IMR-90 (cell line): Measurements from ENCODE around the gene CCDC88C. TPM values are rescaled to one million over a fixed set of nuclear protein-coding genes. Genes with fewer than 3 reads are reported as not detected.

Source experiments
- ATAC-seq: fragments of 200-7000 bp; cut with Tn5 transposase; 2 replicates; pipeline ENCODE4 v1.9.1; 2020; ENCODE audit warnings: low read depth, mild to moderate bottlenecking, moderate library complexity
- BruUV-seq: library from RNA; stranded (reverse); fragments of 400-500 nt; replicated peaks from 2 replicates; lab custom pipeline; 2021; lab: Mats Ljungman, UMichigan
- CTCF ChIA-PET: fragments of 300-600 bp; formaldehyde crosslinking; extraction: SDS; loops from one replicate; lab custom pipeline; 2021; ENCODE audit warnings: antibody characterized with exemption; lab: Yijun Ruan, JAX
- POLR2A ChIA-PET: fragments of 300-600 bp; sonication (Branson Sonifier 250); formaldehyde crosslinking; loops from one replicate; lab custom pipeline; 2022; ENCODE audit warnings: antibody characterized with exemption; ENCODE audit not compliant: unreplicated experiment; lab: Charles Lee
- DNase-seq: peaks from one replicate; pipeline ENCODE4 v3.0.0; 2013
- H2AFZ ChIP-seq: replicated peaks from 2 replicates; pipeline ENCODE3; 2013; ENCODE audit warnings: low read length, mild to moderate bottlenecking; ENCODE audit not compliant: poor library complexity
- H2AK5ac ChIP-seq: 2 replicates; pipeline ENCODE4 v1.6.1; 2013; ENCODE audit warnings: low read depth, low read length, inconsistent platforms
- H2AK9ac ChIP-seq: replicated peaks from 2 replicates; pipeline ENCODE3; 2013; ENCODE audit warnings: mild to moderate bottlenecking, low read depth, low read length, moderate library complexity; ENCODE audit not compliant: poor library complexity
- H2BK120ac ChIP-seq: 2 replicates; pipeline ENCODE4 v1.6.1; 2013; ENCODE audit warnings: low read depth, low read length, inconsistent platforms
- H2BK15ac ChIP-seq: 3 replicates; pipeline ENCODE4 v1.6.1; 2013; ENCODE audit warnings: low read depth, low read length, inconsistent platforms
- H2BK20ac ChIP-seq: 2 replicates; pipeline ENCODE4 v1.6.1; 2013; ENCODE audit warnings: low read depth, mild to moderate bottlenecking, inconsistent platforms, low read length, moderate library complexity
- H2BK5ac ChIP-seq: 2 replicates; pipeline ENCODE4 v1.6.1; 2013; ENCODE audit warnings: mild to moderate bottlenecking, low read depth, low read length, inconsistent platforms; ENCODE audit not compliant: poor library complexity, severe bottlenecking
- H3K14ac ChIP-seq: replicated peaks from 2 replicates; pipeline ENCODE4 v1.6.1; 2013; ENCODE audit warnings: low read depth, low read length, inconsistent platforms
- H3K18ac ChIP-seq: 2 replicates; pipeline ENCODE4 v1.6.1; 2013; ENCODE audit warnings: low read depth, low read length, control low read depth
- H3K23ac ChIP-seq: 2 replicates; pipeline ENCODE4 v1.6.1; 2013; ENCODE audit warnings: low read depth, low read length, inconsistent platforms
- H3K27ac ChIP-seq: 2 replicates; pipeline ENCODE4 v1.5.1; 2013; ENCODE audit warnings: mild to moderate bottlenecking, control low read depth, low read length; ENCODE audit not compliant: insufficient read depth
- H3K27me3 ChIP-seq: 2 replicates; pipeline ENCODE4 v1.6.1; 2013; ENCODE audit warnings: low read length; ENCODE audit not compliant: control insufficient read depth, insufficient read depth
- H3K36me3 ChIP-seq: 2 replicates; pipeline ENCODE4 v1.6.1; 2013; ENCODE audit warnings: low read length, mixed read lengths; ENCODE audit not compliant: control insufficient read depth, insufficient read depth
- H3K4ac ChIP-seq: 2 replicates; pipeline ENCODE4 v1.6.1; 2013; ENCODE audit warnings: low read depth, low read length, inconsistent platforms
- H3K4me1 ChIP-seq: 2 replicates; pipeline ENCODE4 v1.6.1; 2013; ENCODE audit warnings: low read length, mixed read lengths; ENCODE audit not compliant: control insufficient read depth, insufficient read depth
- H3K4me2 ChIP-seq: 2 replicates; pipeline ENCODE4 v1.6.1; 2013; ENCODE audit warnings: low read depth, mild to moderate bottlenecking, control low read depth, low read length, moderate library complexity
- H3K4me3 ChIP-seq: 2 replicates; pipeline ENCODE4 v1.5.1; 2013; ENCODE audit warnings: low read depth, mild to moderate bottlenecking, control low read depth, low read length, moderate library complexity; ENCODE audit not compliant: insufficient read depth
- H3K56ac ChIP-seq: 2 replicates; pipeline ENCODE4 v1.6.1; 2013; ENCODE audit warnings: low read length, inconsistent platforms; ENCODE audit not compliant: insufficient read depth; ENCODE audit errors: extremely low read depth
- H3K79me1 ChIP-seq, 2 experiments: 2 replicates each; pipeline ENCODE4 v1.6.1; 2013; ENCODE audit warnings: low read length in 2 of 2, inconsistent platforms in 1 of 2, low read depth in 1 of 2
- H3K9ac ChIP-seq: 2 replicates; pipeline ENCODE4 v1.6.1; 2013; ENCODE audit warnings: low read depth, low read length, control low read depth
- H3K9me1 ChIP-seq: 2 replicates; pipeline ENCODE4 v1.6.1; 2013; ENCODE audit warnings: low read length, inconsistent platforms; ENCODE audit not compliant: insufficient read depth
- H3K9me3 ChIP-seq: 2 replicates; pipeline ENCODE4 v1.6.1; 2013; ENCODE audit warnings: low read length; ENCODE audit not compliant: control insufficient read depth, insufficient read depth
- H4K20me1 ChIP-seq: 2 replicates; pipeline ENCODE4 v1.6.1; 2013; ENCODE audit warnings: low read length, inconsistent platforms; ENCODE audit not compliant: insufficient read depth
- H4K5ac ChIP-seq: 2 replicates; pipeline ENCODE4 v1.6.1; 2013; ENCODE audit warnings: mild to moderate bottlenecking, low read depth, low read length, control low read depth
- H4K8ac ChIP-seq, 2 experiments: 2 replicates each; pipeline ENCODE4 v1.6.1; 2013; ENCODE audit warnings: low read depth in 2 of 2, low read length in 2 of 2, control low read depth in 1 of 2, inconsistent platforms in 1 of 2
- H4K91ac ChIP-seq: 2 replicates; pipeline ENCODE4 v1.6.1; 2013; ENCODE audit warnings: low read depth, low read length, inconsistent platforms; ENCODE audit not compliant: insufficient read depth
- BHLHE40 ChIP-seq: fragments of 150-350 bp; IDR thresholded peaks from 2 replicates; pipeline ENCODE4 v1.6.1; 2016; ENCODE audit warnings: mild to moderate bottlenecking, low read depth, low read length
- CEBPB ChIP-seq: IDR thresholded peaks from 2 replicates; pipeline ENCODE4 v1.6.1; 2012; ENCODE audit warnings: low read depth, low read length, improper control_type of control experiment
- CHD1 ChIP-seq: IDR thresholded peaks from 2 replicates; pipeline ENCODE4 v1.6.1; 2012; ENCODE audit warnings: low read depth, low read length, improper control_type of control experiment
- CTCF ChIP-seq: conservative IDR thresholded peaks from 2 replicates; pipeline ENCODE4 v1.5.1; 2012; ENCODE audit warnings: mild to moderate bottlenecking, low read depth, low read length, improper control_type of control experiment
- ELK1 ChIP-seq: fragments of 150-350 bp; IDR thresholded peaks from 2 replicates; pipeline ENCODE4 v1.6.1; 2016; ENCODE audit warnings: low read depth, mild to moderate bottlenecking, low read length, moderate library complexity, borderline replicate concordance
- FOS ChIP-seq: fragments of 150-350 bp; IDR thresholded peaks from 2 replicates; pipeline ENCODE4 v1.6.1; 2016; ENCODE audit warnings: low read depth, low read length
- MAFK ChIP-seq: IDR thresholded peaks from 2 replicates; pipeline ENCODE4 v1.6.1; 2012; ENCODE audit warnings: low read depth, low read length, improper control_type of control experiment
- MAZ ChIP-seq: IDR thresholded peaks from 2 replicates; pipeline ENCODE4 v1.6.1; 2012; ENCODE audit warnings: low read depth, mild to moderate bottlenecking, low read length, improper control_type of control experiment, moderate library complexity, borderline replicate concordance
- NFE2L2 ChIP-seq: fragments of 150-350 bp; IDR thresholded peaks from 2 replicates; pipeline ENCODE4 v1.6.1; 2016; ENCODE audit warnings: low read depth, mild to moderate bottlenecking, low read length
- POLR2A ChIP-seq: IDR thresholded peaks from 2 replicates; pipeline ENCODE4 v1.6.1; 2012; ENCODE audit warnings: mild to moderate bottlenecking, low read depth, low read length
- RAD21 ChIP-seq: IDR thresholded peaks from 2 replicates; pipeline ENCODE4 v1.6.1; 2012; ENCODE audit warnings: low read length, improper control_type of control experiment
- RCOR1 ChIP-seq: IDR thresholded peaks from 2 replicates; pipeline ENCODE4 v1.6.1; 2012; ENCODE audit warnings: mild to moderate bottlenecking, low read length, improper control_type of control experiment; ENCODE audit not compliant: insufficient replicate concordance
- RFX5 ChIP-seq: IDR thresholded peaks from 2 replicates; pipeline ENCODE4 v1.8.0; 2012; ENCODE audit warnings: low read depth, mild to moderate bottlenecking, low read length, moderate library complexity
- SMC3 ChIP-seq: fragments of 150-350 bp; IDR thresholded peaks from 2 replicates; pipeline ENCODE4 v1.6.1; 2016; ENCODE audit warnings: low read depth, mild to moderate bottlenecking, antibody characterized with exemption, low read length, moderate library complexity
- USF2 ChIP-seq: fragments of 150-350 bp; IDR thresholded peaks from 2 replicates; pipeline ENCODE4 v1.6.1; 2017; ENCODE audit warnings: mild to moderate bottlenecking, antibody characterized with exemption, low read length, low read depth
- WGBS, 2 experiments: methylation state at CpG; one replicate each; pipeline versions ENCODE4 v1.1.5 to v1.1.7; 2013; ENCODE audit warnings: missing lambda C conversion rate in 2 of 2; ENCODE audit not compliant: insufficient read length in 1 of 2; ENCODE audit errors: extremely low coverage in 2 of 2; 5-methylcytosine and 5-hydroxymethylcytosine counted together
- dilution Hi-C: fragments of 300-500 bp; cut with HindIII; formaldehyde crosslinking; loops from one replicate; pipeline ENCODE4 v1.14.3; 2018; ENCODE audit warnings: low sequenced_read_pairs; ENCODE audit not compliant: unreplicated experiment
- in situ Hi-C: fragments of 300-500 bp; cut with MboI; formaldehyde crosslinking; loops from 3 replicates; pipeline ENCODE4 v1.14.3; 2019; ENCODE audit warnings: low sequenced_read_pairs, inconsistent platforms, mixed read lengths
- intact Hi-C: fragments of 100-400 bp; cut with micrococcal nuclease; formaldehyde crosslinking; loops from 2 replicates; pipeline ENCODE4 v1.10.0; 2022
- polyA plus RNA-seq, 3 experiments: library from polyadenylated mRNA; depleted of rRNA; stranded (reverse); fragments of >200 nt; gene quantifications; 2 replicates each; pipeline ENCODE4 v1.2.3, GENCODE V29; 2012; ENCODE audit warnings: low replicate concordance in 1 of 3
- total RNA-seq: library from RNA; depleted of rRNA; stranded (reverse); fragments of >200 nt; gene quantifications from 2 replicates; pipeline ENCODE4 v1.2.3, GENCODE V29; 2012

Gene CCDC88C
- total and polyA plus RNA-seq, 2 of the 4 experiments (the other 2 are of a cell fraction) = 0.17 to 0.18 TPM

- in situ Hi-C loops (no loop called here), intact Hi-C loops (no loop called here), dilution Hi-C loops (no loop called here)
- ATAC-seq = no peak
- no peak overlapping the region for H3K23ac ChIP-seq
- H4K5ac ChIP-seq = no peak overlapping the region
- no peak overlapping the region for H4K8ac ChIP-seq
- peaks cover 46% of the 10 kb centered on the region for H3K27me3 ChIP-seq
- H3K4me3 ChIP-seq = no peak overlapping the region
- H2AK9ac ChIP-seq = no peak overlapping the region
- 80% methylated on average over 1 of the region's 11 CpGs; no CpG with 5 or more reads in 1 of the 2 experiments for WGBS, 2 experiments
- H3K9ac ChIP-seq = no peak overlapping the region
- no peak overlapping the region for H3K56ac ChIP-seq
- no peak overlapping the region for H2BK15ac ChIP-seq
- H2BK120ac ChIP-seq = no peak overlapping the region
- no peak for DNase-seq
- no peak overlapping the region for H3K14ac ChIP-seq
- H3K4ac ChIP-seq = no peak overlapping the region
- POLR2A ChIA-PET = no interaction called here
- H3K79me1 ChIP-seq = no peaks in the 10 kb centered on the region
- H3K9me3 ChIP-seq = no peaks in the 10 kb centered on the region
- H4K20me1 ChIP-seq = no peaks in the 10 kb centered on the region
- CTCF ChIA-PET = no interaction called here
- no peak overlapping the region for H2AFZ ChIP-seq
- H3K4me2 ChIP-seq = no peak overlapping the region
- no TSS peak for BruUV-seq
- H3K18ac ChIP-seq = no peak overlapping the region
- no peak overlapping the region for H4K91ac ChIP-seq
- H3K27ac ChIP-seq = no peak overlapping the region
- no peak overlapping the region for H2BK5ac ChIP-seq
- H3K4me1 ChIP-seq = no peaks in the 10 kb centered on the region
- H3K36me3 ChIP-seq = no peaks in the 10 kb centered on the region
- no peak overlapping the region for H2AK5ac ChIP-seq
- H3K9me1 ChIP-seq = no peaks in the 10 kb centered on the region
- H2BK20ac ChIP-seq = no peak overlapping the region
- TF ChIP-seq BHLHE40 (no peak), FOS (no peak), ELK1 (no peak), MAFK (no peak), CEBPB (no peak), CHD1 (no peak), USF2 (no peak), RCOR1 (no peak), POLR2A (no peak), NFE2L2 (no peak), RAD21 (no peak), RFX5 (no peak), MAZ (no peak), SMC3 (no peak), CTCF (no peak)
These were observed 3.8 kb downstream of the CCDC88C start for GRCh38 chr14:91413547-91414474.
